HG02938 (cell line): ENCODE results near the gene SLC44A5.
A peak's percentile ranks its signal among the peaks of the same experiment; 100 is the strongest.
"Not testable (repeated sequence)": the region's sequence is repeated elsewhere in the genome, so short reads cannot be mapped to it uniquely, and the experiment has no call there.

Experiments
- ATAC-seq: cut with Tn5 transposase; IDR thresholded peaks from one replicate; pipeline ENCODE4 v1.9.1; 2021; ENCODE audit warnings: mild to moderate bottlenecking, moderate library complexity; ENCODE audit not compliant: unreplicated experiment

The SLC44A5 gene

DNA sequence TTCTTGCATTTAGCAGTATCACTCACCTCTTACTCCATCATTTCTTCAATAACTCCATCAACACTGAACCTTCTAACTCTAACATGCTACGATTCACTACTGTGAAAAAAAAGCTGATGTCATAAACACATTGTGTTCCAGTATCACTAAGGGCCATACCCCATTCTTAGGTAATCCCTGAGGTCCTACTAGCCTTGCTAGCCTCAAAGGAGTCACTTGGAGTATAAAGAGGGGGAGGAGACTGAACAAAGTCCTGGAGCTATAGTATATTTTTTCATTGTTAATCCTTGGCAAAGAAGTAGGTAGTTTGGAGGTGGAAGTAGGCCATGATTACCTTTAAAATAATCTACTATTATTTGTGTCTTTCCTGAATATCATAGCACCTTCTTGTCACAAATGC lies at the start of gene SLC44A5:
TSS of gene SLC44A5 (minus strand) at position 101 of the 400 bp plus-strand sequence. CDS start 69,667 bp downstream, outside the sequence.
- no peak for ATAC-seq

DNA sequence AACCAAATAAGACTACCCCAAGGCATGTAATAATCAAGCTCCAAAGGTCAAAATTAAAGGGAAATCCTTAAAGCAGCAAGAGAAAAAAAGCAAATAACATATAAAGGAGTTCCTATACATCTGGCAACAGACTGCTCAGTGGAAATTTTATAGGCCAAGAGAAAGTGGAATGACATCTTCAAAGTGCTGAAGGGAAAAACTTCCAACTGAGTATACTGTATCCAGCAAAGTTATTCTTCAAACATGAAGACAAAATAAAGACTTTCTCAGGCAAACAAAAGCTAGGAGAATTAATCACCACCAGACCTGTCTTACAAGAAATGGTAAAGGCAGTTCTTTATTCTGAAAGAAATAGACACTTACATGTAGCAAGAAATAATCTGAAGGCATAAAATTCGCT lies 45.0 kb upstream of the SLC44A5 start:
- no peak for ATAC-seq

DNA sequence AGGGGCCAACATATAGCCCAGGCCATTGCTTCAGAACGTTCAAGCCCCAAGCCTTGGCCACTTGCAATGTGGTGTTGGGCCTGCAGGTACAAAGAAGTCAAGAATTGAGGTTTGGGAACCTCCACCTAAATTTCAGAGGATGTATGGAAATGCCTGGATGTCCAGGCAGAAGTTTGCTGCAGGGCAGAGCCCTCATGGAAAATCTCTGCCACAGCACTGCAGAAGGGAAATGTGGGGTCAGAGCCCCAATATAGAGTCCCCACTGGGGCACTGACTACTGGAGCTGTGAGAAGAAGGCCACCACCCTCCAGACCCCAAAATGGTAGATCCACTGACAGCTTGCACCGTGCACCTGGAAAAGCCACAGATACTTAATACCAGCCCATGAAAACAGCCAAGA lies 36.3 kb upstream of the SLC44A5 start:
- ATAC-seq, result not testable (repeated sequence)

DNA sequence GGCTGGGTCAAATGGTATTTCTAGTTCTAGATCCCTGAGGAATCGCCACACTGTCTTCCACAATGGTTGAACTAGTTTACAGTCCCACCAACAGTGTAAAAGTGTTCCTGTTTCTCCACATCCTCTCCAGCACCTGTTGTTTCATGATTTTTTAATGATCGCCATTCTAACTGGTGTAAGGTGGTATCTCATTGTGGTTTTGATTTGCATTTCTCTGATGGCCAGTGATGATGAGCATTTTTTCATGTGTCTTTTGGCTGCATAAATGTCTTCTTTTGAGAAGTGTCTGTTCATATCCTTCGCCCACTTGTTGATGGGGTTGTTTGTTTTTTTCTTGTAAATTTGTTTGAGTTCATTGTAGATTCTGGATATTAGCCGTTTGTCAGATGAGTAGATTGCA lies 34.2 kb upstream of the SLC44A5 start:
- ATAC-seq, result not testable (repeated sequence)

DNA sequence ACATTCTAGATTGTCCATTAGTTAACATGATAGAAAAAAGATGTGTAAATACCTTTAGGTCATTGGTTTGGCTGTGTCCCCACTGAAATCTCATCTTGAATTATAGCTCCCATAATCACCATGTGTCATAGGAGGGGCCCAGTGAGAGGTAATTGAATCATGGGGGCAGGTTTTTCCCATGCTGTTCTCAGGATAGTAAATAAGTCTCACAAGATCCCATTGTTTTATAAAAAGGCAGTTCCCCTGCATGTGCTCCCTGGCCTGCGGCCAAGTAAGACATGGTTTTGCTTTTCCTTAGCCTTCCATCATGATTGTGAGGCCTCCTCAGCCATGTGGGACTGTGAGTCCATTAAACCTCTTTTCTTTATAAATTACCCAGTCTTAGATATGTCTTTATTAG lies 32.5 kb upstream of the SLC44A5 start:
- ATAC-seq, result no peak

DNA sequence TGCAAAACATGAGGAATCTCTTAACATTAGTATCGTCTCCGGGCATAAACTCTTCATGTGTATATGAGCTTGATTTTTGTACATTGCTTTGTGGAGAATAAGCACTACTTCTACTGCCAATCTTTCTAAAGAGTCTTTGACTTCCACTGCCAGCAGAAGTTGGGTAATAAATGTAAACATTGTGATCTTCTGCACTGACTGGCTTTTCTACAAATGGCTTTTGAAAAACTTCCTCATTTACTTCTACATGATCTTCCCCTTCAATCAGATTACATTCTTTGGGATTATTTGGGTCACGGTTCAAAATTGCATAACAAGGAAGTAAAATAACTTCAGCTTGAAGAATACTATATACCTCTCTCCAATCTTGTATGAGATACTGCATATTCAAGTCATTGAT lies 30.4 kb upstream of the SLC44A5 start:
- no peak for ATAC-seq

DNA sequence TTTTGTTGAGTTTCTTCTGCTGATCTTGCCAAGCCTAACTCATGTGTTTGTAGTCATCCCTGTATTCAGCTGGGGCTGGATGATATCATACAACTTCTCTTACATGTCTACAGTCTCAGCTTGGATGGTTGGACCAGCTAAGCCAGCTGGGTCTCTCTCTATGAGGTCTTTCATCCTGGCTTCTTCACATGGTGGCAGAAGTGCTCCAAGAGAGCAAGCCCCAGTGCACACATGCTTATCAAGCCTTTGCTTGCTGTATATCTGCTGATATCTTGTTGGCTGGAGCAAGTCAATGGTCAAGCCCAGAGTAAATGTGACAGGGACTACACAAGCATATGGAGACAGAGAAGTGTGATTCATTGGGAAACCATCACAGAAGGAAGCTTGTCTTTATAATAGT lies 29.2 kb upstream of the SLC44A5 start:
- no peak for ATAC-seq

DNA sequence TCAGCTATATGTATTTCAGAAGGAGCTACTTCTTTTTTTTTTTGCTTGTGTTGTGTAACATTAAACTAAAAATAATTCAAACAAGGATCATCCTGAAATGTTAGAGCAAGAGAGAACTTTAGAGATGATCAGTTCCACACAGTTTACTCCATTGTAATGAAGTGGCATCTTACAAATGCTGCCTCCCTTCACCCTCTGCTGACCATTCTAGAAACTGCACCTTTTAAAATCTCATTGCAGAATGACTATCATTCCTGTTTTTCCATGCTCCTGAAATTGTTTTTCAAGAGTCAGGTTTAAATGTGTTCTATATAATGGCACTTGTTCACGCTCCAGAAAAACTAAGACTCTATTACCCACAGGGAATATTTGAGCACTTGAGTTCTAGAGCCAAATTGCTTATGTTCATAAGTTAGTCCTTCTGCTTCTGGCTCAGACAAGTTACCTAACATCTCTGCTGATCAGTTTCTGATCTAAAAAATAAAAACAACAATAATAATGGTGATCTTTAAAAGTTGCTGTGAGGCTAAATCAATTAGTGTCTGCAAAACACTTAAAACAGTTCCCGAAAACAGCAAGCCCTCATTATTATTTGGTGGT lies 21.5 kb upstream of the SLC44A5 start:
- peak; percentile 87 for ATAC-seq

DNA sequence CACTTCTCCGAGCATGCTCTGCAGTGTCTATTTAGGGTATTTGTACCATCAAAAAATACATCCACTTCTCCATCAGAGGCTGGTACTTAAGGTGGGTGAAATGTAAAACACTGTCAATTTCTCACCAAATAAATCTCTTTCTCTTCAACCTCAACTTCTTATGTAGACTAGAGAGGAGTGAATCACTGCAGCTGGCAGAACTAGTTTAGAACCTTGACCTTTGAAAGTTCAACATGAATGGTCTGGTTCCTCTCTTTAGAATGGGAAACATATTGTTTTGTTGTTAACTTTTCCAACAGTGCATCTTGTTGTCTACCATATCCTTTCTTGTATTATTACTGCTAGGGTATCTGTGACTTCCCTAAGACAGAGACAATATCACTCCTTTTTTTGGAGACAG lies 20.1 kb upstream of the SLC44A5 start:
- no peak for ATAC-seq

DNA sequence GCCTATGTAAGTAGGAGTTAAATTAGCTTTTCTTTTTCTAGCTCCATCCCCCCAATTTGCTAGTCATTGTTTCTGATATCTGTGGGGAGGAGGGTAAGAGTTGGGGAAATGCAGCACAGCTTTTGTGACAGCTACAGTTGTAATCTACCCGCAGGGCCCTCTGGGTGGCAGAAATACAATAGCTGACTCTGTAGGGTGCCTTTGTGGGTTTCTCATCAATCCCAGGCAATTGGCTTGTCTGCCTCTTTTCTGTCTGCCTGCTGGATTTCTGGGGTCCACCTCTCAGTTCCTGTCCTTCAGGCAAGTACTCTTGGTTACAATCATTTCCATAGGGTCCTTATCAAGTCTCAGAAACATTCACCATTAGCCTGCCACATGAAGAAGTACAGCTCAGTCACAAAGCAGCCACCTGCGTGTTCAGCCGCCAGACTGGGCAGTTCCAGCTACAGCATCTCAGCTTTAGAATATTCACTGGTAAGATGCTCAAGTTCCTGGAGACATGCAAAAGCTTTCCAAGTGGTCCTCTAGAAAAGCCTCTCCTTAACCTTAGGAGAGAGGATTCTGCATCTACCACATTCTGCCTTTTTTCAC lies 19.2 kb upstream of the SLC44A5 start:
- ATAC-seq, result no peak

DNA sequence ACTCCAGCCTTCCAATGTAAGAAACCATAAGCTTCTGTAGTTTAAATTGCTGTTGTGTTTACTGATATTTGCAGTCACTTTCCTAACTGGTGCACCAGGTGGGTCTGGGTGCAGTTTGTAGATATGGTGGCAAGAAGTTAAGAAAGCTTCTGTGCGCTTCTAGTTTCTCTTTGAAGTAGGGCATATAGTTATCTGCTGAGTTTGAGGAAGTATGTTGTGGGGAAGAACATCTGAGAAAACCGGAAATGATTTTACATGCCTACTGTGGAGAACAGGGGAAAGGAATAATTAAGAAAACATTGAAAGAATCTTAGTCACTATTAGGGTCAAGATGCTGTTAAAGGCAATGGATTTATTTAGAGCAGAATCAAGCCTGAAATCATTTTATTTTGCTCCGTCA lies 14.9 kb upstream of the SLC44A5 start:
- no peak for ATAC-seq

DNA sequence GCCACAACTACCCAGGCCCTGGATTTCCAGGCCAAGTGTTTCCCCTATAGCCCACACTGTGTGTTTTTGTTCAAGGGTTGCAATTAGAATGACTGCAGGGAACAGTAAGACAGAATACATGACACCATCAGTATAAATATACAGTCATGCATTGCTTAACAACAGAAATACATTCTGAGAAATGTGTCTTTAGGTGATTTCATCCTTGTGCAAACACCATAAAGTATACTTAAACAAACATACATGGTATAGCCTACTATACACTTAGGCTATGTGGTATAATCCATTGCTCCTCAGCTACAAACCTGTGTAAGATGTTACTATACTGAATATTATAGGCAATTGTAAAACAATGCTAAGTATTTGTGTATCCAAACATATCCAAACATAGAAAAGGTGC lies 7.5 kb upstream of the SLC44A5 start:
- ATAC-seq, result no peak

DNA sequence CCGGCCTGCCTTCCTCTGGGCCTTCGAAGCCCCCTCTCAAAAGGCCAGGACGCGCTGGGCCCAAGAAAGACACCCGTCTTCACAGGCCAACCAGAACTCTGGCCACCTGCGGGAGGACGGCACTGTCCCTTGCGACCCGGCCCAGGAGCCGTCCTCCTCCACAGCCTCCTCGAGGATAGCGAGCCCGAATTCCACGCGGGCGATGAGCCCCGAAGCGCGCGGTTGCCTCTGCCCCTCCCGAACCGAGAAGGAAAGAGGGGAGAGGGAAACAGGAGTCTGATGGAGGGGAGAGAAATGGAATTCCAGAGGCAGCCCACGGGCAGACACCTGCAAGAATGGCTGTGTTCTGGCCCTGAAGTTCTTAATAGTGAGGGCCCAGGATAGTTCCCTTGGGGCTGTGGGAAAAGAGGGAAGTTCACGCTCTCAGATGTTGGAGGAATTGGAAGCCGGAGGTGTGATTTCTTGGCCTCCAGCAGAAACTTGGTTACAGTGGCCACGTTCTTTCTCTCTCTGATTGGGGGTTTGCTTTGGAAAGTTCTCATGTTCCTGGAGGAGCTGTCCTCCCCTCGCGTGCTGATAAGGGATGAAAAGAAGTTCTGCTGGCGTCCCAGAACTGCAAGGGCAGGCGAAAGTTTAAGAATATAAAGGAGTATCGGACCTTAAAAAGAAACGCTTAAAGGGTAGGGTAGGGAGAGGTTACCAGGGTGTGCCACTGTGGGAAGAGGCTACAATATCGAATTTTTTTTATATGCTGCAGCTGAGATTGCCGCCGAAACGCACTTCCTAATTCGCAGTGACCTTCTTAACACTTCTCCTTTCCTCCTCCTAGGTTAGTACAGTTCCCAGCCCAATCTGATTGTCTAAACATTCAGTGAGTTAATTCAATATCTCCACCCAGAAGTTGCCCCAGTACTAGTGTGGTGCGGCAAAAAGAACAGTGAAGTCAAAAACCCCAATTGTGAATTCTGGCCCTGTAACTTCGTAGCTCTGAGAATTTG lies 5.8 kb upstream of the SLC44A5 start:
- ATAC-seq, result no peak

DNA sequence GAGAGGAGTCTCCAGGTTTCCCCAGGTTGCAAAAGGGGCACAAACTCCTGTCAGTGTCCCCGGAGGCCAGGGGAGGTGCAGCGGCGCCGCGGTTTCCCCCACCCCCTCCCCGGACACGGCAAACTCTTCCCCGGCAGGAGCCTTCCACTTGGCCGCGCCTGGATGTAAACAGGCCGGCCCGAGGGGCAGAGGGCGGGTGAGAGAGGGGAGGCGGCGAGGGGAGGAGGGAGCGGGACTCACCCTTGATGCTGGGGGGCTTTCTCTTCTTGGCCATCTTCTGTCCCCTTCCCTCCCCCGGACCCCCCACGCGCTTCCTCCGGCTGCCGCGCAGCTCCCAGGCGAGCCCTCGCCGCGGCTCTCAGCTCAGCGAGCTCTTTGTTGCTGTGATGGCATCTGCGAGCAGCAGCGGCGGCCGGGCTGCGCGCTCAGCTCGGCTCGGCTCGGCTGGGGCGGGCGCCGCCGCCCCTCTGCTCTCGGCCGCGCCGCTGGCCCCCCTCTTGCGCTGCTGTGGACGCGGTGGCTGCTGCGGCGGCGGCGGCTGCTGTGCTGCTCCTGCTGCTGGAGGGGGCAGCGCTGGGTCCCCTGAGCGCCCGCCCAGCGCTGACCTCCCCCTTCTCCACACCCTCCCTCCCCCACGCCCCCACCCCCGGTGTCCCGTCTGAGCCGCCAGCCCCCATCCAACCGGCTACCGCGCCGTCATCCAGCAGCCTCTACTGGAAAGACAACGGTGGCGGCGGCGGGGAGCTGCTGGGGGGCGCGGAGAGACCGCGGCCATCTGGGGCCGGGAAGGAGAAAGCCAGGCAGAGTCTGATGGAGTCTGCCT lies 4.9 kb upstream of the SLC44A5 start:
- peak; percentile 32 for ATAC-seq

DNA sequence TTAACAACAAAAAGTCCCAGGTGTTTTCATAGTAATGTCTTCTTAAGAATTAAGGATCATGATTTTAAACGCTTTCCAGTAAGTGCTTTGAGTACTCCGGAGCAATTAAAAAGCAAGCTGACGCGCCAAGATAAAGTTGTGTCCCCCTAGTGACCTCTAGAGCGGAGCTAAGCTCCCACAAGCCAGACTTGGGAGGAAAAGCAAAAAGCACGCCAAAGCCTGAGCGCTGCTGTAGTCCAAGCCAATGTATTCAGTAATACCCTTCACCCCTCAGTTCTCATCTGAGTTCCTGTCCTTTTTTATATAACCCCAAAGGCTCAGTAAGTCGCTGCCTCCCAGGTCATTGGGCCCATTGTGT lies 3.5 kb upstream of the SLC44A5 start:
- peak; percentile 24 for ATAC-seq

DNA sequence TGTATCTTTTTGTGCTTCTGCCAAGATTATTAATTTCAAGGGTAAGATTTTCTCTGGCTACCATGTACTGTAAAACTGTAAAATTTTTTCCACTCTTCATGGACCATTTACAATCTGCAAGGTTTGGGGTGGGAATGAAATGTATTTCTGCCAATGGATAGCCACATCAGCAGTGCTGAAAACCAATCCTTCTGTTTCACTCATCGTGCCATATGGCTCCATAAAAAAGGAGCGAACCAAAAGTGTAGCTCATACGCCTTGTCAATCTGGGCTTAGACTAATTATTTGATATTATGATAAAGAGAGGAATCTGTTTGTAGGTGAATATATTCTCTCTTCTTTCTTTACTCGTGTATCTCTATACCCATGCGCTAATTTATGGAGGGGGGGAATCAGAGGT lies 3.0 kb upstream of the SLC44A5 start:
- no peak for ATAC-seq

DNA sequence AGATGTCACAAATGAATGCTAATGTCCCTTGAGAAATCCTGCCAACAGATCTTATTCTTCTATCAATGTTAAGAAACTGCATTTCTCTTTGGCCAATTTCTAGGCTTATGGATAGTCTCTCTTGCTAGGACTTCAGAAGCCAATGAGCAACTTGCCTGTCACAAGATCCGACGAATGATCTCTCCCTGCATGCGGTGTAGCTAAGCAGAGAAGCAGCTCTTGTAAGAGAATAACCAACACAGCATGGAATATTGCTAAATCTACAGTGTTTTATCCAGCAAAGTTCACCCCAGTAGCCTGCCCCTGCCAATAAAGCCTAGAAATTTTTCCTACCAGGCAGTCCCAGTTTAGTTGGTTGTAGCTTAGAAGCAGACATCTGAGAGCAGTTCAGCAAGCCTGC lies 2.1 kb upstream of the SLC44A5 start:
- ATAC-seq, result no peak

DNA sequence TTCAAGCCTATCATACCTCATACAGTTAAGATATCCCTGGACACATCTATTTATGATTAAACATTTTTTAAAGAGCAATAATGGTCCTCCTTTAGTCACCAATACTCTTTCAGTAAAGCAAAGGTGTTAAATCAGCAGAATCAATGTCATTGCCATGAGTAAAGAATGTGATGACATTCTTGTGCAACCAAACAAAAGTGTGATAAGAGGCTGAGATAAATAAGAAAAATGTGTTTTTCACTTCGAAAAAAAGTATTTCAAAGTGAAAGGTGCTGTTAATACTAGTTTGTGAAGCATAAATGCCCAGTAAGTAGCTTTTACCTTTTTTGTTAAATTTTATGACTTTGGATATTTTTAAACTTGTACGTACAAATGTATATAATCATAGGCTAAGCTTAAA lies 8.4 kb downstream of the SLC44A5 start:
- no peak for ATAC-seq

DNA sequence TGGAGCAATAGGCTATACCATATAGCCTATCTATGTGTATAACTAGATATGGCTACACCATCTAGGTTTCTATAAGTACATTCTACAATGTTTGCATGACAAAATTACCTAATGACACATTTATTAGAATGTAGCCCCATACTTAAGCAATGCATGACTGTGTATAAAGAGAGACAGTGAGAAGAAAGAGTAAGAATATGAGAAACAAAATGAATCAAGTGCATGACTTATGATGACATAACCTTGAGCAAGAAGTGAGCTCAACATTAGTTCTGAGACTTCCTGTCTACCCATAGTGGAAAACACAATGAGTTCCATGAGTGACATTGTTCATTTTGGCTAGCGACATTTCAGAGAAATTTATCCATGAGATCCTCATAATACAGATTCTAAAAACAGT lies 10.1 kb downstream of the SLC44A5 start:
- ATAC-seq, result no peak

DNA sequence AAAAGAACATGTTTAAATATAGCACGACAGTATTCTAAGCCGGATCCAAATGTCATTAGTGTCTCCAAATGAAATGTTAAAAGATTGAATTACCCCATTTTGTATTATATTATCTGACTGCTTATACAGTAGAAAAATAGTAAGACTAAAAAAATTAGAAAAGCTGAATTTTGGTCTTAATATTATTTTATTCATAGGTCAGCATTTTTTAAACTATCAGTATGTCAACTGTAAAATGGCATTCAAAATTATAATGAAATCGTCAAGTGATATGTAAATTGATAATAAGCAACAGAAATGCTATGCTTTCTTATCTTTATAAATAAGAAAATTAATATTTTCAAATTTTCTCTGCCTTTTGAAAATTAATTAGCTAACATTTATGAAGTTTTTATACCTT lies 16.6 kb downstream of the SLC44A5 start:
- no peak for ATAC-seq

DNA sequence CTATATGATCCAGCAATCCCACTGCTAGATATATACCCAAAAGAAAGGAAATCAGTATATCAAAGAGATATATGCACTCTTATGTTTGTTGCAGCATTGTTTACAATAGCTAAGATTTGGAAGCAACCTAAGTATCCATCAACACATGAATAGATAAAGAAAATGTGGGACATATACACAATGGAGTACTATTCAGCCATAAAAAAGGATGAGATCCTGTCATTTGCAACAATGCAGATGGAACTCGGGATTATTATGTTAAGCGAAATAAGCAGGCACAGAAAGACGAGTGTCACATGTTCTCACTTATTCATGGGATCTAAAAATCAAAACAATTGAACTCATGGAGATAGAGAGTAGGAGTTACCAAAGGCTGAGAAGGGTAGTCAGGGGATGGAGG lies 17.5 kb downstream of the SLC44A5 start:
- not testable (repeated sequence) for ATAC-seq
